ENCODE measurements around the gene DLG2.
A peak's percentile ranks its signal among the peaks of the same experiment; 100 is the strongest.

The DLG2 gene

DNA sequence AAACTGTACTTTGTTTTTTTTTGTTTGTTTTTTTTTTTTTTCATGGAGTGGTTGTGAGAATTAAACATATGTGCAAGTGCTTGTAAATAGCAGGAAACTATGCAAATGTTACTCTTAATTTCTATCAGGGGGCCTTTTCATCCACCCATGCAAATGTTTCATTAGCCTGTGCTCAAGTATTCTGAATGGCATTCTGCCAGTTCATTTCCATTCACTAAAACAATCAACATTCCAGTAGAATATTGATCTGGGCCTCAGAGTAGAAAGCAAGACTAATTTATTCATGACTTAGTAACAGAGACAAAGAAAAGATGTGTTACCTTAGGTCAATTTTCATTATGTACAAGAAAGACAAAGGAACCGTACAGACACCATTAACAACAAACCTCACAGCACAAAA, 971.4 kb downstream of the DLG2 start:
- DNase-seq (ENCODE audit: low read depth) = no peak

DNA sequence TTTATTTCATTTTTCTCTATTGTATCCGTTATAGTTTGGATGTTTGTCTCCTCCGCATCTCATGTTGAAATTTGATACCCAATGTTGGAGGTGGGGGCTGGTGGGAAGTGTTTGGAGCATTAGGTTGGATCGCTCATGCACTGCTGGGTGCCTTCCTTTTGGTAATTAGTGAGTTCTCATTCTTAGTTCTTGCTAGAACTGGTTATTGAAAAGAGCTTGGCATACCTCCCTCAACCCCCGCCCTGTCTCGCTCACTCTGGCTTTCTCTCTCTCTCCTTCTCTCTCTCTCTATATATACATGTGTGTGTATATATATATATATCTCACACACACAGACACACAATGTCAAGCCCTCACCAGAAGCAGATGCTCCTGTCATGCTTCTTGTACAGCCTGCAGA, 978.7 kb downstream of the DLG2 start:
- DNase-seq (ENCODE audit: low read depth) = no peak

DNA sequence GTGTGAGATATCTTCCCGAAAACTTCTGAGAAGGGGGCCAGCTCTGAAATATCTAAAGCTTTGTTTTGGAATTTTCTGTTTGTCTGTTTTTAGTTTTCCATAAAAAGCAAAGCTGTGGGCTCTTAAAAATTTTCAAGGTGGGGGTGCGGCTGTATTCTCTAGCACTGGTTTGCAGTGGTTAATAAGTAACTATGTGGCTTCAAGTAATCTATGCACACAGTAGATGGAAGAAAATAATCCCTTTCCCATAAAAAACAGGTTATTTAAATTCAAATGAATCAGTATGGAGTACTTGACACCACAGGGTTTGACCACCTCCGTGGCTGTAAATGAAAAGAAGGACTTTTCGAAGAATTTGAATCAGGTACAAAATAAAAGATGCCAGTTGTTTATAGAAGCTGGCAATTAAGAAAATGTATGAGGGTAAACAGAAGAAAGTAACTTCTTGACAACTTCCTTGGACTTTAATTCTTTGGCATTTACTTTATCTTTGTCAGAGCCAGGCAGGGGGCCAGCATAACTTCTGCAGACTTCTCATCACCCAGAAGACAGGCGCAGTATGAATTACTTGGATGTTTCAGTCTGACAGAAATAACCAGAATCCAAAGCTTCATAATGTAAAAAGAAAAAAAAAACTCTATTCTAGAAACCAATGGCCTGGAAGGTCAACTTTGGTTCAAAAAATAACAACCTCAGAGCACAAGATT, 981.0 kb downstream of the DLG2 start:
- no peak for DNase-seq (ENCODE audit: low read depth)

DNA sequence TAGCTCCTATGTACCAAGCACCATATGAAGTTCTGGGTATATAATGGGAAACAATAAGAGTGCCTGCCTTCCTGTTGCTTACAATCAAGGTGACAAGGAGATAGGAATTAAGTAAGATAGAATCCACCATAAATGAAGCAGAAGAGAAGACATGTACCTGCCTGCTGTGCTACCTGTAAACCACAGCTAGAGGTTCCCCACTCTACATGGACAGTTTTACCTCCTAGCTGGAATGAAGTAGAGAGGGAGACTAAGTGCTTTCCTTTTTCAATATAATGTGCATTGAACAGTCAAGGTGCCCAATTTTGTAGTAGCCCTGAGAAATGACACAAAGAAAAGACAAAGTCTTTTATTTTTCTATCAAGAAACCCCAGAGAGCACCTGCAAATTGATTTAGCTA, 984.6 kb downstream of the DLG2 start:
- DNase-seq (ENCODE audit: low read depth) = no peak

DNA sequence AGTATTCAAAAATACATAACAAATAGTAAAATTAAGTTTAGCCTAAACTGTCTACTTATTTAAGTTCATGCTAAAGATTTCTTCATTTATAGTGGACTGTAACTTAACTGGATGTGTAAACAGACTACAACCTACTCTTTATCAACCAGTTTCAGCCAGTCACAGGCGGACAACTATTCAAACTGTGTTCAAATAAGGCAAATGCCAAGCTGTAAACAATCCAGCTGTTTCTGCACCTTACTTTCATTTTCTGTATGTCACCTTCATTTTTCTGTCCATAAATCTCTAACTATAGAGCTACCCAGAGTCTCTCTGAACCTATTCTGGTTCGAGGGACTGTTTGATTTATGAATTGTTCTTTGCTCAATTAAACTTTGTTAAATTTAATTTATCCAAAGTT, 992.8 kb downstream of the DLG2 start:
- DNase-seq (ENCODE audit: low read depth) = no peak

DNA sequence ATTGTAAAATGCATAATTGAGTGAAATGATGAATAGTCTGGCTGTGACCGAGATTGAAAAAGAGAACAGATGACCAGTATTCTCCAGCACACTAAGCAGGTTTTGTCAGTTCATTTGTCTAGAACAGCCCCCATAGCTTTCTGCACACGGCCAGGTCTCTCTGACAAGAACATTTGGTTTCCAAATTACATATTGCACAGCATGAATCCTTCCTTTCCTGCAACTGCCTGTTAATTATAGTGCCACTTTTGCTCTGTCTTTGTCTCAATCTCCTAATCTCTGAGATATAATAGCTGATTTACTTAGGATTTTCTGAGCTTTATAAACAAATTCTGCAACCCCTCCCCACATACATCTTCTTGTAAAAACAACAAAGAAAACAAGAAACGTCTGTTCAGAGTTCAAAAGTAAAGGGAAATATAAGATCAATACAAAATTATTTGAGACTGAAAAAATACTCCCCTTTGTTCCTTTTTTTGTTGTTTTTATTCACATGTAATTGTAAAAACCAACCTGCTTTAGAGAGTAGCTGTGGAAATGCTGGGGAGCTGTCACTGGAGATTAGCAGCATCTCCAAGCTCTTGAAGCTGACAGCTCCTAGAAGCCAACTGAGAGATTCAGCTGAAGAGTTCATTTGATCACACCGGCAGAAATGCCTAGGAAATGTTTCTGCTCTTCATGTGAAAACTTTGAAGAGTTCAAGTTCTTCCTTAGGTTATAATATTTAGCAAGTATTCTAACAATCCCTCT, 998.1 kb downstream of the DLG2 start:
- DNase-seq (ENCODE audit: low read depth) = no peak

DNA sequence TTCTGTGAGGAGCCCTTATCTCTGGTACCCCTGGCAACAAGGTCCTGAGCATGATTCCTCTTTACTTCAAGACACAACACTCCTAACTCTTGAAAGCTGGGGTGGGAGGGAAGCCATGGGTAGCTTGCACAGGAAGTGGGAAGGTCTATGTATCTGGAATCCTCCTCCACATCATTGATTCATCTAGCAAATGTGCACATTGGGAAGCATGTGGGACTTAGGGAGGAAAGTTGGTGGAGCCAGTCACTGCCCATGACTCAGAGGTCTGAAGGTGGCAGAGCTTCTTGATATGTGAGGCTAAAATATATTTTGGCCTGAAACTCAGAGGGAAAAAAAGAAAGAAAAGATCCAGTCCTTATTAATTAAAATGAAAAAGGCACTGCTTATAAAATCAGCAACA, 1000.9 kb downstream of the DLG2 start:
- DNase-seq (ENCODE audit: low read depth) = peak; percentile 46

DNA sequence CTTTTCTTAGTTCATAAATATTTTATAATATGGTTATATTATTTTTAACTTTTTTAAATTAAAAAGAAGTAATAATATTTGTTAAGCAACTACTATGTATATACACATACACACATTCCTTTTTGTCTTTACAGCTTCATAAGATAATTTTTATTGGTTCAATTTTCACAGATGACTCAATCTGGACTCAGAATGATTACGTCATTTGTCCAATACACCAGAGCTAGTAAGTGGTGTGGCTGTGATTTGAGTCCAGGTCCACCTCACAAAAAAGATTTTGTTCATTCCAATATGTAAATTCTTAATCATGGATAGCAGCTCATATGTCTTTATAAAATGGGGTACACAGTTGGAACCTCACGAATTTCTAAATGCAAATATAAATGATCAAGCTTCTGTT, 1014.5 kb downstream of the DLG2 start:
- DNase-seq (ENCODE audit: low read depth) = no peak

DNA sequence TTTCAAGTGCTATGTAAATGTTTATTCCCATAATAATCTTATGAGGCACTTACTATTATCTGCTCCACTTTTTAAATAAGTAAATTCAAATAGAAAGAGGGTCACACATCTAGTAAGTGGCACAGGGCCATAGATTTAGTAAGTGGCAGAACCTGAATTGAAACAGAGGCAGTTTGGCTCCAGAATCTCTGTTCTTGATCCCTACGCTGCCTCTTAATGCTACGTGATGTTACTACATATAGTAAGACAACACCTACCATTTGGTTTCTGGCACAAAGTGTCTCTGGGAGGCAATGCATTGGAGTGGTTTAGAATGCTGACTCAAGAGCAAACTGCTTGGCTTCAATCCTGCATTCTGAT, 1018.3 kb downstream of the DLG2 start:
- no peak for DNase-seq (ENCODE audit: low read depth)

DNA sequence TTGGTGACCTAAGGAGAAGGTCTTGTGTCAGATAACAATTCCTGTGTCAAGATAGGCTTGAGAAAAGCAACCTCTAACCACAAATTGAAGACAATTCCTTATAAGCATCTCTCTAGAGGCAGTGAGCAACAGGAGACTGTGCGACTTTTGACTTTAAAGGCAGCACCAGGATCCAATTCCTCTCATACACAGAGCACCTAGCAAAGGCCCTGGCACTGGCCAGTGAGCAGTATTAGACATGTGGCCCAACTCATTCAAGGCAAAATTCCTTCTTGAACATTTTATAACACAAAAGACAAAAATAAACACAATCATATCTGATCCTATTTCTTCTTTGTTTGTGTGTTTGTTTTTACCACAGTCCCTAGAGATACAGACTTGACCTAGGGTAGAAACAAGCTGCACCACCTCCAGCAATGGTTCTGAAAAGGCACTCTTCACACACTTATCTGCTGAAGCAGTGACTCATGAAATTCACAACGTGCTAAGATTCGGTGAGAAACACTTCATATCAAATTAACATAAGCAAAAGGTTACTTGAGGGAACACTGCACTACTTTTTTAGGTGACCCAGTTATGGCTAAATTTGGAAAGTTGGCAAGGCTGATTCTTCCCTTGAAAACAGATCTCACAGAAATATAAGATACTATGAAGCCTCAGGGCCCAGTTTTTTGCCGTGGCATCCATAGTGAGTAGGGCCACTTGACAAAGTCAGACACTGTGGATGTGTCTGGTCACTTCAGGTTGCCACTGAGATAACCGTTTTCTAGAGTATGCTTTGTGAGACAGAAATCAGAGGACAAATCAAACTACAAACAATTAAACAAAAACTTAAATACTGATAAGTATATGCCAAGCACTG, 1018.9 kb downstream of the DLG2 start:
- no peak for DNase-seq (ENCODE audit: low read depth)

DNA sequence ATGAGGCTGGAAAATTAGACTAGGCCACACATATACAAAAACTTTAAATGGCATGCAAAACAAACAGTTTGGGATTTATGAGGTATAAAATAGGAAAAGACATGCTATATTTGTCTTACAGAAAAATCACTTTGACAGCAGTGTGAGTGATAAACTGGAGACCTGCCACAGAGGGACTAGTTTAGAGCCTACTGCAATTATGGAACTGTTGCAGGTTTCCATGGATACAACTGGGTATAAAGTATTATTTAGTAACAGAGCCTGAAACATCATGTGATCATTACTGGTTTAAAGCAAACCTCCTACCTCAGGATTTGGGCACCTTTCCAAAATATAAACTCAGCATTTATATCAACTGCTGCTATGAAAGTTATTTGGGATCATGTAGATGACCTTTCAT, 1032.5 kb downstream of the DLG2 start:
- no peak for DNase-seq (ENCODE audit: low read depth)

DNA sequence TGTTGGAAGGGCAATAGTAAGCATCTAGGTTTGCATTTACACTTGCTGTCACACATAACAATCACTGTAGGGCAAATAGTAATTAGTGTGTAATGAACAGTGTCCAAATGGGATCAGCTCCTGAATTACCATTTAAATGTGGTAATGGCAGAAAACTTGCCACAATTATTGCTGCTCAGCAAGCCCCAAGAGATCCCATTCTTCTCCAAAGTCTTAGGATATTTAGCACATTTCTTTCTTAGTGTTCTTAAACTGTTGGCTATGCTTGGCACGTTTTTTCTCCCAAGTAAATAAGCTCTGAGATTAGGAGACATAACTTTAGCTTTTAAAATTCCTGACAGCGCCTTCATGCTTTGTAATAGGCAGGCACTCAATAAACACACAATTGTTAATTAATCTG, 1037.0 kb downstream of the DLG2 start:
- no peak for DNase-seq (ENCODE audit: low read depth)

DNA sequence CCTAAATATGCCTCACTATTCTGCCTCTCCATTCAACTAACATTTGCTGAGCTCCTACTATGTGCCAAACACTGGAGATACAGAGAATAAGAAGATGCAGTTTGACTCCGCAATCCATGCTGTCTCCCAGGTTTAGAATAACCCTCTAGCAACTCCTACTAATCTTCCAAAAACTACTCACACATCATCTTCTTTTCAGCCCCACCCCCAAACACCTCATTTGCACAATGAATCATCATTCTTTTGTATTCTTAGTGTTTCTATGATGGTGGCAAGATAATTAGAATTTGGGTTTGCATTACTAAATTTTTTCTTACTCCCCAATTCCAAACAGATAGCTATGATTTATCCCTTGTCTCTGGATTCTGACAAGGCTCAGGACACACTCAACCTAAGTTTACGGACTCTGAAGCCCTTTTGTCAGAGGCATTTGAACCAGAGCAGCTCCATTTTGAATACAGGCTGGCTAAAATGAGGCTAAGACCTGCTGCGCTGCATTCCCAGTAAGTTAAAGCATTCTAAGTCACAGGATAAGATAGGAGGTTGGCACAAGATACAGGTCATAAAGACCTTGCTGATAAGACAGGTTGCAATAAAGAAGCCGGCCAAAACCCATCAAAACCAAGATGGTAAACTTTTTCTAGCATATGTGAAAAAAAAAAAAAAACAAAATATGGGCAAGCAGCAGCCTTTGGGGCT, 1038.9 kb downstream of the DLG2 start:
- DNase-seq (ENCODE audit: low read depth) = no peak

DNA sequence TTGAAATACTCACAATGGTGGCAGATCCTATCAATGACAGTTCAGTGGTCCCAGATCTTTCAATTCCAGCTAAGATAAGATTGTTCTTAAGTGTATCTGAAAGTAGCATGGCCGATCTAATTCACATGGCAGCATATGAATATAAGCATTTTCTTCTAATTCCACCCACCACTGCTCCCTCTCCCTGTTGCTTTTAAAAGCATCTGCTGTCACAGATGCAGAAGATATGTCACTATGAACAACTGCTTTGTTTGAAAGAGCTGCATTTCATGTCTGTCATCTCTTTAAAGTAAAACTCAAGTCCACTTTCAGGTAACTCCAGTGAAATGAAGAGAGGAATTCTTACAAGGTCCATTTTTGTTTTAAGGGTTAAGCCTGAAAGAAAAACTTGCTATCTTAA, 1044.0 kb downstream of the DLG2 start:
- DNase-seq (ENCODE audit: low read depth) = no peak

DNA sequence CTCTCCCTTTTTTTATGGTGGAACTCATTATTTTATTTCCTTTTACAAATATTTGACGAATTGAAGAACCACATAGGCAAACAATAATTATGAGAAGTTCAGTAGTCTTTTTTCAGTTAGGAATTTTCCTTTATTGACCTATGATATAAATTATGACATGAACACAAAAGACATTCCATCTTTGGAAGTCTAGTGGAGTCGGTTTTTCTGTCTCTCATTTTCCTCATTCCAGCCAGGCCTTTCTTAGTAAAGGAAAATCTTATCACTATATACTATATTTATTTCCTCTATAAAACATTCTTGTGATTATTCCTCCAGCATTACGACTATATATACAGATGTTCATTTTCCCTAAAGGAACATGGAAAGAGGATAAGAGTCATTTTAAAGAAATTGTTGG, 1046.1 kb downstream of the DLG2 start:
- no peak for DNase-seq (ENCODE audit: low read depth)

DNA sequence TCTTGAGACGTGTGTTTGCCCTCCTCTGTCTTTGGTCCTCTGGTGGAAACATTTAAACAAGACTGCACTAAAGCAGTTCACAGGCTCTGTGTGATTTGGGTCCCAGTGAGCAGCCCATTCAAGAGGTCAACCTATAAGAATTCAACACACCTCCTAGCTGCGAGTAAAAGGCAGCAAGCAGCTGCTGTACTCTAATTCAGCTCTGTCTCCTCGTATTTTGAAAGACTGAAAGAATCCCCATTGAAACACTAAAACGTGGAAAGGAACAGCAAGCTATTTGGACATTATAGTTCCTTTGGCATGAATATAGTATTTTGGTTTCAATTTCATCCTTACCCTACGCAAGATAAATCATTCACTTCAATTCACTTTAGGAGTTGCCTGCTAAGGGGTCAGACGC, 1046.7 kb downstream of the DLG2 start:
- DNase-seq (ENCODE audit: low read depth) = no peak

DNA sequence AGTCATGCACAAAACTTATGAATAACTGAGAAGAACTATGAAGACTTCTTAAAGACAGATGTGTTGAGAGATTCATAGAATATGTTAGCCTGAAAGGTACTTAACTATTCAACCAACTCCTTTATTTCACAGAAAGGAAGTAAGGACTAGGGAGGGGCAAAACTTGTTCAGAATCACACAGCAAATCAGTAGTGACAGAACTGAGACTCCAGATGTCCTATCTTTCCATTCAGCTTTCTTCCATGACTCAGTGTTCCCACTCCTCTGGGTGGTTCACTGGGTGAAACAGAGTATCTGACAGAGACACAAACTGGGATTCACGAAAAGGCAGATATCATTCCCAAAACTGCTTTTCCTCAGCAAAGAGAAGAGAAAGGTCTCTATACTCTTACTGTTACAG, 1053.3 kb downstream of the DLG2 start:
- DNase-seq (ENCODE audit: low read depth) = no peak

DNA sequence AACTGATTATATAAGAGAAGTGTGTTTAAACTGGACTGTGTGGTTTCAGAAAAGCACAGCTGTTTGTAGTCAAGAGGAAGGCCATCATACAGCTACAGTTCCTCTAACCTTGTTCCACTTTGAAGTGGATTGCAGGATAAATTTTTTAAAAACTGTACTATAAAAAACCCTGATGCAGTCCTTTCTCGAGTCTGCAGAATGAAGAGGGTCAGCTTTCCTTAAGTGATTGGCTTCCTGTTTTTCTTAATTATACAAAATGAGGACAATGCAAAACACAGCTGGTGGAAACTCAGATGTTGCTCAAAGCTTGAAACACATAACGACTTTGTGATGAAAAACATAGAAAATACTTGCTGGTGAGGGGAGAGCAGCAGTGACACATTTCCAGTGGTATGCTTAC, 1060.5 kb downstream of the DLG2 start:
- no peak for DNase-seq (ENCODE audit: low read depth)

DNA sequence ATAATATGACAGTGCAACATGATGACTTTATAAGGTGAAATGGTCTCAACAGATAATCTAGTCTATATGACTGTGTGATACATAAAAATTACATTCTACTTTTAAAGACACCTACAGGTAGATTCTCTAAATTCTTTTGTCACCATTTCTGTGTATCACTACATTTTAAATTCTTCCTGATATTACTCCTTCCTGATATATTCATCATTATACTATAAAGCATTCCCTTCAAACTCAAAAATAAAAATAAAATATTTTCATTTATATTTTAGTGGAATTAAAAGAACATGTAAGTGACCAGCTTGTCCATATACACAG, 1062.3 kb downstream of the DLG2 start:
- DNase-seq (ENCODE audit: low read depth) = no peak

DNA sequence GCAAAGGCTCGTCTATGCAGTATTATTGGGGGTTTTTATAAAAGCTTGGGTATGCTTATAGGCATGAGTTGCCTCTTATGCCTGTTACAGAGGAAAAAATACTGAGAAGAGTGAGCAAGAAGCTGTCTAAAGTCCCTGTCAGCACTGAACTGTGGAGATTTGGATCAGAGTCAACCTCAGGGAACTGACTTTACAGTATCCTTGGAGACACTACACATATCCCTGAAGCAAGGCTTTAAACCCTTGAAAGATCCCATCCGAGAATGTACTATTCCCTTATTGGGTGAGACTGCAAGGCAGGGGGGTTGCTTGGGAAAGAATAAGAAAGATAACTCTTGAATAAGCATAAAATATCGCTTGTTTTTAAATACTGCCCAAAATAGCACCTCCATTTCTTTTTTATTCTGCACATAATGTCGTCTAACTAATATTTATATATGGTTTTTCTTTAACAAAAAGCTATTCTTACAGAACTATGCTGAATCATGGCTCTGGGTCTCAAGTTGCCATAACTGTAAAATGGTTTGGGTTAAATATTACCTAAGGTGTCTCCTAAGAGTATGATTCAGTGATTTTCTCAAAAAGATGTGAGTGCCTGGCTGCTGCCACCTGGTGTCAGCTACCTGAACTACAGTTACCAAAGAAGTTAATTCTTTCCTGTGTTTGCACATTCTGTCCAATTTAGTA, 1062.8 kb downstream of the DLG2 start:
- no peak for DNase-seq (ENCODE audit: low read depth)

DNA sequence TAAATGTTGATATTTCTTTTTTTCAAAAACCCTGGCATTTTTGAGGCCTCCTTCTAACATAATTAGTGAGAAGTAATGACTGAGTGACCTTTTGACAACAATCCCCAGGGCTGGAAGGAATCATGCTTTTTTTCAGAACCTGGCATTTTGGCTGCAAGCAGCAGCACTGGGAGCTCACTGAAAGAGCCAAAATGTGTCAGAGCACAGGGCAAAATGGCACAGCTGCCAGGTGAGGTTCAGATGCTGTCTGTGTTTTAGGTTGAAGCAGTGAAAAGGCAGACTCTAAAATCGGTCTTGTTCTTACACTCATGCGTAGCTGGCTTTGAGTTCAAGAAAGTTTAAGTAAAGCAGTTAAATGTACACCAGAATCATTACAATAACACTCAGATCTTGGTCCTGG, 1063.8 kb downstream of the DLG2 start:
- no peak for DNase-seq (ENCODE audit: low read depth)

DNA sequence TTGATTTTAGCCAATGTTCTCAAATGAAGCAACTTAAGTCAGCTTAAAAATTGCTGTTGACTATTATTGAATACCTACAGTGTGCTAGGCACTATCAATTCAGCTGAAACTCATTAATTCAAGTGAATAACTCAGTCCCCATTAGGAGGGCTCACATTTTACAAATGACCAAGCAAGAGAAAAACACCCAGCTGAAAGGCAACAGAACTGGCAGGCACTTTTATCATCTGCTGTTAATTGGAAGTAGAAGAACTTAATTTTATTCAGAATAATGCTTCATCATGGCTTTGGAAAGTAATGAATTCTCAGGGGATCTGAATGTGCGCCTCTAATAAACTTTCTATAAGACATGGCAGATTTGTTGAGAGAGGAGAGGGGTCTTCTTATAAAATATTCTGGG, 1066.9 kb downstream of the DLG2 start:
- DNase-seq (ENCODE audit: low read depth) = no peak
